A673 (cell line): ENCODE data around the gene RNF13. TPM values are rescaled to one million over a fixed set of nuclear protein-coding genes. Genes with fewer than 3 reads are reported as not detected.

Experiments used
- BruUV-seq: library from RNA; stranded (reverse); fragments of 400-500 nt; replicated peaks from 2 replicates; lab custom pipeline; 2021; lab: Mats Ljungman, UMichigan
- CTCF ChIA-PET: fragments of 300-600 bp; sonication (Branson Sonifier 250); formaldehyde crosslinking; loops from one replicate; lab custom pipeline; 2022; ENCODE audit warnings: antibody characterized with exemption; lab: Charles Lee
- POLR2A ChIA-PET: fragments of 300-600 bp; sonication (Branson Sonifier 250); formaldehyde crosslinking; loops from one replicate; lab custom pipeline; 2022; ENCODE audit warnings: antibody characterized with exemption; ENCODE audit not compliant: low non-redundant PET; lab: Charles Lee
- DNase-seq: peaks from one replicate; pipeline ENCODE4 v3.0.0-alpha.2; 2015; ENCODE audit warnings: low spot score
- H3K27ac ChIP-seq: fragments of 200-600 bp; sonication (generic); 2 replicates; pipeline ENCODE4 v1.5.1; 2016; ENCODE audit warnings: mixed run types, low read depth, mild to moderate bottlenecking, mixed read lengths, antibody characterized with exemption, low read length; ENCODE audit not compliant: poor library complexity, severe bottlenecking
- H3K27me3 ChIP-seq: fragments of 200-600 bp; sonication (generic); replicated peaks from 2 replicates; pipeline ENCODE4 v1.6.1; 2017; ENCODE audit warnings: mixed run types, low read depth, mild to moderate bottlenecking, mixed read lengths, antibody characterized with exemption, low read length; ENCODE audit not compliant: insufficient read depth, poor library complexity
- H3K36me3 ChIP-seq: fragments of 200-600 bp; sonication (generic); 2 replicates; pipeline ENCODE4 v1.6.1; 2016; ENCODE audit warnings: mixed run types, mild to moderate bottlenecking, mixed read lengths, antibody characterized with exemption, low read length; ENCODE audit not compliant: insufficient read depth, poor library complexity, severe bottlenecking
- H3K4me1 ChIP-seq: fragments of 200-600 bp; sonication (generic); 2 replicates; pipeline ENCODE4 v1.6.1; 2017; ENCODE audit warnings: mixed run types, mild to moderate bottlenecking, mixed read lengths, antibody characterized with exemption, low read length; ENCODE audit not compliant: insufficient read depth, poor library complexity, severe bottlenecking
- H3K4me3 ChIP-seq: fragments of 200-600 bp; sonication (generic); 2 replicates; pipeline ENCODE4 v1.5.1; 2016; ENCODE audit warnings: low read depth, mixed run types, mild to moderate bottlenecking, mixed read lengths, low read length; ENCODE audit not compliant: poor library complexity, severe bottlenecking
- H3K9me3 ChIP-seq: fragments of 200-600 bp; sonication (generic); 2 replicates; pipeline ENCODE4 v1.6.1; 2016; ENCODE audit warnings: mixed run types, low read depth, mild to moderate bottlenecking, mixed read lengths, antibody characterized with exemption, low read length; ENCODE audit not compliant: poor library complexity, severe bottlenecking
- CTCF ChIP-seq: fragments of 300-800, 200-600 bp; sonication (generic); conservative IDR thresholded peaks from 2 replicates; pipeline ENCODE4 v1.5.1; 2017; ENCODE audit warnings: low read depth, mild to moderate bottlenecking, antibody characterized with exemption, low read length, moderate library complexity, mixed read lengths
- EZH2 ChIP-seq: fragments of 200-600 bp; sonication (generic); IDR thresholded peaks from 2 replicates; pipeline ENCODE4 v1.6.1; 2017; ENCODE audit warnings: borderline replicate concordance, low read depth, mild to moderate bottlenecking, mixed read lengths, antibody characterized with exemption, low read length; ENCODE audit not compliant: poor library complexity, severe bottlenecking
- intact Hi-C: fragments of 100-400 bp; cut with micrococcal nuclease; formaldehyde crosslinking; loops from one replicate; pipeline ENCODE4 v1.10.0; 2022; ENCODE audit not compliant: unreplicated experiment
- total RNA-seq: library from RNA; stranded (reverse); gene quantifications from 2 replicates; pipeline ENCODE4 v1.2.3, GENCODE V29; 2021

Gene RNF13
- total RNA-seq, 1 experiment from 2014 or later = 21.7 TPM

GRCh38 chr3:149765762-149766334 is 47.2 kb upstream of the RNF13 start:
- Histone ChIP-seq H3K27me3 (peaks cover 50% of the 10 kb centered on the region), H3K36me3 (no peaks in the 10 kb centered on the region), H3K27ac (no peak overlapping the region), H3K4me3 (no peak overlapping the region), H3K4me1 (no peaks in the 10 kb centered on the region), H3K9me3 (no peaks in the 10 kb centered on the region)
- TF ChIP-seq CTCF (peak; percentile 66), EZH2 (no peak)
- BruUV-seq = no TSS peak
- DNase-seq = peak; percentile 35
- POLR2A ChIA-PET = interaction anchor here (0.7 kb wide), 1 partner anchor 14 kb away, joined by 3 read pairs; the partner anchor contains the start of gene COMMD2
- intact Hi-C loops = loop anchor here (5.0 kb wide), 1 partner anchor 41 kb away; no protein-coding TSS in a partner anchor
- CTCF ChIA-PET = interaction anchor here (0.6 to 1.5 kb wide), 4 partner anchors 42 to 956 kb away, joined by 3 to 12 read pairs (median 5); no protein-coding TSS in a partner anchor

- DNase-seq = no peak
- intact Hi-C loops = loop anchor here (5.0 kb wide), 1 partner anchor 40 kb away; no protein-coding TSS in a partner anchor
- Histone ChIP-seq H3K27me3 (peaks cover 32% of the 10 kb centered on the region), H3K27ac (no peak overlapping the region), H3K4me1 (no peaks in the 10 kb centered on the region), H3K36me3 (no peaks in the 10 kb centered on the region), H3K9me3 (no peaks in the 10 kb centered on the region), H3K4me3 (no peak overlapping the region)
- TF ChIP-seq CTCF = no peak
- no TSS peak for BruUV-seq
- CTCF ChIA-PET = interaction anchor here (0.7 kb wide), 1 partner anchor 1590 kb away, joined by 3 read pairs; no protein-coding TSS in a partner anchor
- POLR2A ChIA-PET = no interaction called here
Observed at GRCh38 chr3:149767720-149768119, 45.3 kb upstream of the RNF13 start.

- BruUV-seq = no TSS peak
- POLR2A ChIA-PET = no interaction called here
- Histone ChIP-seq H3K4me3 (no peak overlapping the region), H3K36me3 (no peaks in the 10 kb centered on the region), H3K27me3 (peaks cover 22% of the 10 kb centered on the region), H3K27ac (no peak overlapping the region), H3K4me1 (no peaks in the 10 kb centered on the region), H3K9me3 (no peaks in the 10 kb centered on the region)
- CTCF ChIA-PET = no interaction called here
- DNase-seq = no peak
- intact Hi-C loops = loop anchor here (5.0 kb wide), 1 partner anchor 39 kb away; no protein-coding TSS in a partner anchor
- TF ChIP-seq CTCF (no peak), EZH2 (no peak)
Observed at GRCh38 chr3:149768704-149769103, 44.3 kb upstream of the RNF13 start.
